Stimulated activated CD4-positive, alpha-beta T cell treated with anti-CD3 and anti-CD28 coated beads, Interleukin-4, amount 100 ng/mL, for 4 hours (primary cell): ENCODE measurements around the gene ZC3H11A.
"Not testable (repeated sequence)": the region's sequence is repeated elsewhere in the genome, so short reads cannot be mapped to it uniquely, and the experiment has no call there.

Experiments used
- DNase-seq, 2 experiments: peaks; one replicate each; pipeline ENCODE4 v3.0.0-alpha.2; 2020

Gene ZC3H11A

DNA sequence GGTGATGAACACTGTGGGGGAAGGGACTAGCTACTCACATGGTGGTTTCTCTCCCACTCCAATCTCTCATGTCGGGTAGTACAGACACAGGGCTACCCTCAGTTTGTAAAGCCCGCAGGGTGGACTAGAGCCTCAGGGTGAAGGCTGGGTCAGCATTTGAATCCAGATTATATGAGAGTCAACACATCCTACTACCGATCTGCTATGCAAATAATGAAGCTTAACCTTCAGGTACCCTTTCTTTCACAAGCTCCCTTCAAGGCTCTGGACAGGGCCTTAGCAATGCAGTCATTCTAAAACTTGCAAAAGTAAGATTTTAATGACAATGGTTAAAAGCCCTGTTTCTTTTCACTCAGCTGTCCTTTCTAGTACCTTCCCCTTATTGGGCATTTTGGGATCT lies 5.5 kb upstream of the ZC3H11A start:
- DNase-seq = no peak

GRCh38 chr1:203791498-203791897 lies 3.9 kb upstream of the ZC3H11A start:
- DNase-seq = no peak

DNA sequence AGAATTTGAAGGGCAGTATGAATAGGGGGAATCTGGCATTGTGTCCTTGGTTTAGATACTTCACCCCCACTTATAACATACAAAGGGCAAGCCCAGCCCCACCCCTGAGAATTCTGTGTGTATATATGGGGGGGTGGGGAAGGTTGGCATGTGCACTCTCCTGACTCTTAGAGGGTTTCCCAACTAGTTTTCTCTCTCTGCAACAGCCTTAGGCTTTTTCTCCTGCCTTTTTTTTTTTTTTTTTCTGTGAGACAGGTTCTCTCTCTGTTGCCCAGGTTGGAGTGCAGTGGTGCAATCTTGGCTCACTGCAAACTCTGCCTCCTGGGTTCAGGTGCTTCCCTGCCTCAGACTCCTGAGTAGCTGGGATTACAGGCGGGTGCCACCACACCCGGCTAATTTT lies 2.9 kb upstream of the ZC3H11A start:
- DNase-seq = no peak

- DNase-seq = not testable (repeated sequence)
These were observed 1.9 kb upstream of the ZC3H11A start for GRCh38 chr1:203793561-203793960.

DNA sequence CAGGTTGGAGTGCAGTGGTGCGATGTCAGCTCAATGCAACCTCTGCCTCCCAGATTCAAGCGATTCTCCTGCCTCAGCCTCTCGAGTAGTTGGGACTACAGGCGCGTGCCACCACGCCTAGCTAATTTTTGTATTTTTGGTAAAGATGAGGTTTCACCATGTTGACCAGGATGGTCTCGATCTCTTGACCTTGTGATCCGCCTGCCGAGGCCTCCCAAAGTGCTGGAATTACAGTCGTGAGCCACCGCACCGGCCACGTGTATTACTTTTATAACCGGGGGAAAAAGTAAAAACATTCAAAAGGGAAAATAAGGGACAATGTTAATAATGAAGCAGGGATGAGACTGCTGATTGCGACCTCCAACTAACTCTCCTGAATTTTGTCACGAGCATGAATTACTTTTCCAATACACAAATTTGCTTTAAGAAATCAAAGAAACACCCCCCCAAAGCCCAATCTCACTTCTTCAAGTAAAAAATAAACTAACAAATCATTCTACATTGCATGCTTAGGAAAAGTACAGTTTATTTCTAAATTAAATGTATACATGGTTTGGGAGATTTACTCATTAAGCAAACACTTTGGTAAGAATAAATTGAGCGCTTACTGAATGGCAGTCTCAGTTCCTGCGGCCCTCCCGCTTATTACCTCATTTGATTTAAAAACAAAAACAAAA lies 521 bp upstream of the ZC3H11A start:
- DNase-seq = no peak

DNA sequence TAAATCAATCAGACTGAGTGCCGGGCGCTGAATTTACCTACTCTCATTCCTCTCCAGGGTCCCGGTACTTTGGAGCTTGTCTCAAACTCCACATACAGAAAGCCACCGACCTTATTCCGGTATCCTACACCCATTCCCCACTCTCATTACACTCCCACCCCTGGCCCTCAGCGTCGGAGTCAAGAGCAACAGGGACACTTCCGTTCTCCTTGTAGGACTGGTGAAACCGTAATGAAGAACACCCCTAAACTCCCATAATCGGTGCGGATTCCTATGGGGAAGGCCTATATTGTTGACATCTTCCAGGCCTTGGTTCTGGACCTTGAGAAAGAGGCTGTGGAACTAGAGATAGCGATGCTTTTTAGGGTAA lies 798 bp downstream of the ZC3H11A start:
- peak; percentile 2 to 13 for DNase-seq

DNA sequence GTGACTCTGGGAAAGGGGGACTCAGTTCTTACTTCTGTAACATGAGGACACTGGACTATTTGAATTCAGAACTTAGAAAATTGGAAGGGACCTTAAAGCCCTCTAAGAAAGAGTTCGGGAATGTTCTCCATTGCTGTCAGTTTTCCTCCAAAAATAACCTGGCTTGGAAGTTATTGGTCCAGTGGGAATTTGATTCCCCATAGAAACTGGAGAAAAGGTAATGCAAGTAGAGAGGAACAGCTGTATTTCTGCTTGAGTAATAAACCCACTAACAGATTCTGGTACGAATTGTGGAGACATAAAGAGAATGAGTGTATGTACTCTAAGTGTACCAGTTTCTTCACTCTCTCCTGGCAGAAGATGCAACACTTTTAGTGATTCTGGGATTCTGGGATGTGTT lies 1.8 kb downstream of the ZC3H11A start:
- DNase-seq = no peak

GRCh38 chr1:203797948-203798655 lies 2.7 kb downstream of the ZC3H11A start:
- DNase-seq = no peak

GRCh38 chr1:203799157-203799556 lies 3.7 kb downstream of the ZC3H11A start:
- no peak for DNase-seq

- no peak for DNase-seq
These were observed 4.5 kb downstream of the ZC3H11A start for GRCh38 chr1:203799971-203800370.

DNA sequence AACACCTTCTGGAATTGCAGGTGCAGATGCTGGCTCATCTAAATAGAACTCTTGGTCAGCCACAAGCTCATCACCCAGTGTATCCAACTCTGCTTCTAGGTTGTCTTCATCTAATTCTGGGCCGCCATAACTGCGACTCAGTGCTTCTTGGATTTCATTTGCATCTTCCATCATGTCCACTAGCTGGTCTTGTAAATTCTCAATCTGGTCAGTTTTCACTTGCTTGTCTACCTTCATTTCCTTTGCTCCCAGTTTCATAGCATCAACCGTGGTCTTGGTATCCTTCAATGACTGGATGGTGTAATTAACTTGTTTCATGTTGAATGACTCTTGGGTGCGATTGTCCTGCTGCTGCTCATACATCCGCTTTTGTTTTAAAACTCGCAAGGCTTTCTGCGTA lies 10.3 kb downstream of the ZC3H11A start:
- DNase-seq = no peak

- no peak for DNase-seq
These were observed 11.8 kb downstream of the ZC3H11A start for GRCh38 chr1:203807196-203807595.

DNA sequence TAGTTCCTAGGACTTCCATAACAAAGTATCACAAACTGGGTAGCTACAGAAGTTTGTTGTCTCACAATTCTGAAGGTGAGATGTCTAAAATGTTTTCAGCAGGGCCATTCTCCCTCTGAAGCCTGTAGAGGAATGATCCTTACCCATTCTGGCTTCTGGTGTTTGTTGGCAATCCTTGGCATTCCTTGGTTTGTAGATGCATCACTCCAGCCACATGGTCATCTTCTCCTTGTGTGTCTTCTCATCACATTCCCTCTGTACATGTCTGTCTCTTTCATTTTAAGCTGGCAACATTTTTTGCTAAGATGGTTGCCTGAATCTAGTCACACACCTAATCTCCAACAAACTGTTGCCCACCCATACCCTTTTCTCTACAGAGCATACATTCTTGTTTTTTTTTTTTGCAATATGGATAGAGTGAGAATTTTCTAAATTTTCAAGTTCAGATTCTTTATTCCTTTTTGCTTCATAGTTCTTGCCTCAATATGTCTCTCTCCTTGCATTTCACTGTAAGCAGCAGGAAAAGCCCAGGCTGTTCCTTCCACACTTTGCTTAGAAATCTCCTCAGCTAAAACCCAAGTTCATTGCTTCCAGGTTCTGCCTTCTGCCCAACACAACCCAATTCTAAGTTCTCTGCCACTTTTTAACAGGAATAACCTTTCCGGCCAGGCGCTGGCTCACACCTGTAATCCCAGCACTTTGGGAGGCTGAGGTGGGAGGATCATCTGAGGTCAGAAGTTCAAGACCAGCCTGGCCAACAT lies 18.3 kb downstream of the ZC3H11A start:
- no peak for DNase-seq

DNA sequence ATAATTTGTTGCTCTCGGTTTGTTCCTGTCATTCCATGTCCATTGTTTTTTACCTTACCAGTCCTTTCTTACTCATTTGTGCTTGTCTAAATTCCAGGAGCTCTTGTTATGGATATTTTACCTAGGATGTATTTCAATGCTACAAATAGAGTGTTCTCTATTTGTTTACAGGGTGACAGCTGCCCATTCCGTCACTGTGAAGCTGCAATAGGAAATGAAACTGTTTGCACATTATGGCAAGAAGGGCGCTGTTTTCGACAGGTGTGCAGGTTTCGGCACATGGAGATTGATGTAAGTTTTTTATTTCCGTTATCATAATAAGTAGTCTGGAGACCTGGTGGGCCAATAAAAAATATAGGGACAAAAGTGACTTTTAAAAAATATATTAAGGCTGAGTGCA lies 23.0 kb downstream of the ZC3H11A start:
- DNase-seq = no peak

- no peak for DNase-seq
These were observed 27.9 kb downstream of the ZC3H11A start for GRCh38 chr1:203823306-203823705.

- DNase-seq = no peak
These were observed 30.8 kb downstream of the ZC3H11A start for GRCh38 chr1:203826175-203826574.

GRCh38 chr1:203828002-203828401 lies 32.6 kb downstream of the ZC3H11A start:
- no peak for DNase-seq

GRCh38 chr1:203828503-203828902 lies 33.1 kb downstream of the ZC3H11A start:
- DNase-seq = no peak

DNA sequence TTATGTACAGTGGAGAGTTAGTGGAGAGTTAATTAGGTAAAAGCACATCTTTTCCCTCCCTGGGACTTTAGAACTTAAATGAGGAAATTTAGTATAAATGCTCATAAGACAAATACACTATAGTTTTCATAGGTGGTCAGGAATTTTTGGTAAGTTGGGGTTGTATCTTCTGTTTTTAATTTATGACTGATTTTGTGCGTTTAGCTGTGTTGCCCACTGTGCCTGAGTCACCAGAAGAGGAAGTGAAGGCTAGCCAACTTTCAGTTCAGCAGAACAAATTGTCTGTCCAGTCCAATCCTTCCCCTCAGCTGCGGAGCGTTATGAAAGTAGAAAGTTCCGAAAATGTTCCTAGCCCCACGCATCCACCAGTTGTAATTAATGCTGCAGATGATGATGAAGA lies 33.8 kb downstream of the ZC3H11A start:
- not testable (repeated sequence) for DNase-seq

DNA sequence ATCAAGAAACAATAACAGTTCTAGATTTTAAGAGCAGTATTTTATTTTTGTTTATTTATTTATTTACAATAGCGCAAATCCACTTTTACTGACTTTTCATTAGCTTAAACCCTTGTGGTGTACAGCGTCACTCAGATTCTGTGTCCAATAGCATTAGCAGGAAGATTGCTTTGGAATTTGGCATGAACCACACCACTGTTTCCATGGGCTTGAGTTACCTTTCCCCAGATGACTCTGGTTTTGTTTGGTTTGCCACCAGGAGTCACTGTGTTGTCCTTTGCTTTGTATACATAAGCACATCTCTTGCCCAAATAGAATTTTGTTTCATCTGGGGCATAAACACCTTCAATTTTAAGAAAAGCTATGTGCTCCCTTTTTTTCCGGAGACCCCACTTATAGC lies 40.1 kb downstream of the ZC3H11A start:
- no peak for DNase-seq

- no peak for DNase-seq
These were observed 43.7 kb downstream of the ZC3H11A start for GRCh38 chr1:203839081-203839480.

DNA sequence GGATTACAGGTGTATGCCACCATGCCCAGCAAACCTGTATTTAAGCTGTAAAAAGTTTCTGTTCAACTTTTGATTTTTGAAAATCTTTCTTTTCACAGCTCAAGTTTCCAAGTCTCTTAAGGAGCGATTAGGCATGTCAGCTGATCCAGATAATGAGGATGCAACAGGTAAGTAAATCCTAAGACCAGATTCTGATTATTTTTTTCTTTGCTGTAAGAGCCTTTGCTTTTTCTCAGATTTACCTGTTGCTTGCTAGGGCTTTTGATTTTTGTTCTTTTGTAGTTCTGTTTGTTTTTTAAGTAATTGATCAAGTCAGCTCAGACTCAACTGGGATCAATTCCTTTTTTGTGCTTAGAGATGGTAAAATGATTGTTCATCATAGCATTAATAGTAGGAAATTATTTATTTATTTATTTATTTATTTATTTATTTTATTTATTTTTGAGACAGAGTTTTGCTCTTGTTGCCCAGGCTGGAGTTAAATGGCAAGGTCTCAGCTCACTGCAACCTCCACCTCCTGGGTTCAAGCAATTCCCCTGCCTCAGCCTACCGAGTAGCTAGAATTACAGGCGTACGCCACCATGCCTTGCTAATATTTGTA lies 44.9 kb downstream of the ZC3H11A start:
- no peak for DNase-seq

GRCh38 chr1:203842559-203842876 lies 47.1 kb downstream of the ZC3H11A start:
- no peak for DNase-seq

GRCh38 chr1:203843435-203843834 lies 48.0 kb downstream of the ZC3H11A start:
- no peak for DNase-seq
